HG03432 (cell line): ENCODE data around the gene DGCR2.

Experiments used
- ATAC-seq: cut with Tn5 transposase; IDR thresholded peaks from one replicate; pipeline ENCODE4 v1.9.1; 2021; ENCODE audit warnings: mild to moderate bottlenecking, moderate library complexity; ENCODE audit not compliant: unreplicated experiment

Gene DGCR2

GRCh38 chr22:19109198-19110063, 12.8 kb downstream of the DGCR2 start:
- ATAC-seq = peak; percentile 91

- ATAC-seq = no peak
These were observed 13.4 kb downstream of the DGCR2 start for GRCh38 chr22:19108807-19109197.

GRCh38 chr22:19107730-19108074, 14.5 kb downstream of the DGCR2 start:
- no peak for ATAC-seq

GRCh38 chr22:19106886-19107729, 15.1 kb downstream of the DGCR2 start:
- ATAC-seq = no peak

GRCh38 chr22:19105867-19106802, 16.1 kb downstream of the DGCR2 start:
- ATAC-seq = no peak

GRCh38 chr22:19105456-19105855, 16.8 kb downstream of the DGCR2 start:
- ATAC-seq = no peak

GRCh38 chr22:19103880-19104821, 18.1 kb downstream of the DGCR2 start:
- no peak for ATAC-seq

- ATAC-seq = no peak
These were observed 24.1 kb downstream of the DGCR2 start for GRCh38 chr22:19098157-19098556.

- no peak for ATAC-seq
These were observed 24.7 kb downstream of the DGCR2 start for GRCh38 chr22:19097518-19097917.

GRCh38 chr22:19096555-19096954, 25.7 kb downstream of the DGCR2 start:
- ATAC-seq = no peak

- ATAC-seq = no peak
These were observed 27.7 kb downstream of the DGCR2 start for GRCh38 chr22:19094393-19094997.

- no peak for ATAC-seq
These were observed 29.5 kb downstream of the DGCR2 start for GRCh38 chr22:19092725-19093124.

- no peak for ATAC-seq
These were observed 31.6 kb downstream of the DGCR2 start for GRCh38 chr22:19090586-19091127.

GRCh38 chr22:19090183-19090582, 32.0 kb downstream of the DGCR2 start:
- ATAC-seq = no peak

- no peak for ATAC-seq
These were observed 33.2 kb downstream of the DGCR2 start for GRCh38 chr22:19088866-19089595.

GRCh38 chr22:19086896-19087295, 35.3 kb downstream of the DGCR2 start:
- no peak for ATAC-seq

GRCh38 chr22:19086417-19086816, 35.8 kb downstream of the DGCR2 start:
- no peak for ATAC-seq

GRCh38 chr22:19085233-19085718, 36.9 kb downstream of the DGCR2 start:
- ATAC-seq = no peak
